H9 (cell line): ENCODE measurements around the gene SCAND1. TPM values are rescaled to one million over a fixed set of nuclear protein-coding genes. Genes with fewer than 3 reads are reported as not detected.

Source experiments
- DNase-seq: peaks from one replicate; pipeline ENCODE4 v3.0.0-alpha.2; 2017
- H2AFZ ChIP-seq: one replicate; pipeline ENCODE4 v1.6.1; 2013; ENCODE audit warnings: mild to moderate bottlenecking, low read length, control low read depth, moderate library complexity
- H2AK5ac ChIP-seq: 2 replicates; pipeline ENCODE4 v1.6.1; 2013; ENCODE audit warnings: low read length, control low read depth, mixed read lengths; ENCODE audit not compliant: insufficient read length
- H2BK120ac ChIP-seq: one replicate; pipeline ENCODE4 v1.6.1; 2013; ENCODE audit warnings: low read depth, mild to moderate bottlenecking, low read length, control low read depth, inconsistent platforms; ENCODE audit not compliant: poor library complexity, severe bottlenecking
- H2BK12ac ChIP-seq: 2 replicates; pipeline ENCODE4 v1.6.1; 2013; ENCODE audit warnings: low read length, control low read depth, mixed read lengths, low read depth; ENCODE audit not compliant: insufficient read length
- H2BK15ac ChIP-seq: 2 replicates; pipeline ENCODE4 v1.6.1; 2013; ENCODE audit warnings: low read depth, low read length, control low read depth
- H2BK20ac ChIP-seq: one replicate; pipeline ENCODE4 v1.6.1; 2013; ENCODE audit warnings: low read depth, mild to moderate bottlenecking, low read length, control low read depth, inconsistent platforms; ENCODE audit not compliant: poor library complexity, severe bottlenecking
- H2BK5ac ChIP-seq: 2 replicates; pipeline ENCODE4 v1.6.1; 2013; ENCODE audit warnings: low read length, control low read depth, mixed read lengths; ENCODE audit not compliant: insufficient read length
- H3K14ac ChIP-seq: 2 replicates; pipeline ENCODE4 v1.6.1; 2013; ENCODE audit warnings: low read length, control low read depth; ENCODE audit not compliant: insufficient read depth
- H3K18ac ChIP-seq: 2 replicates; pipeline ENCODE4 v1.6.1; 2013; ENCODE audit warnings: low read depth, mild to moderate bottlenecking, mixed read lengths, low read length, control low read depth; ENCODE audit not compliant: insufficient read length
- H3K23ac ChIP-seq: 2 replicates; pipeline ENCODE4 v1.6.1; 2013; ENCODE audit warnings: low read length, control low read depth, mixed read lengths, low read depth; ENCODE audit not compliant: insufficient read length
- H3K23me2 ChIP-seq: 2 replicates; pipeline ENCODE4 v1.6.1; 2013; ENCODE audit warnings: low read depth, mild to moderate bottlenecking, mixed read lengths, low read length, control low read depth; ENCODE audit not compliant: insufficient read length, poor library complexity, severe bottlenecking
- H3K27ac ChIP-seq: 2 replicates; pipeline ENCODE4 v1.5.1; 2013; ENCODE audit warnings: low read length, control low read depth, mixed read lengths, low read depth; ENCODE audit not compliant: insufficient read length
- H3K27me3 ChIP-seq: 2 replicates; pipeline ENCODE4 v1.6.1; 2013; ENCODE audit warnings: low read length, control low read depth, inconsistent platforms; ENCODE audit not compliant: insufficient read depth
- H3K4ac ChIP-seq: 2 replicates; pipeline ENCODE4 v1.6.1; 2013; ENCODE audit warnings: low read depth, mild to moderate bottlenecking, control low read depth, inconsistent platforms, low read length, moderate library complexity
- H3K4me1 ChIP-seq: 2 replicates; pipeline ENCODE4 v1.6.1; 2013; ENCODE audit warnings: low read length, control low read depth, inconsistent platforms; ENCODE audit not compliant: insufficient read depth
- H3K4me2 ChIP-seq: 2 replicates; pipeline ENCODE4 v1.6.1; 2013; ENCODE audit warnings: low read length, control low read depth, mixed read lengths; ENCODE audit not compliant: insufficient read length, insufficient read depth
- H3K56ac ChIP-seq: 2 replicates; pipeline ENCODE4 v1.6.1; 2013; ENCODE audit warnings: low read depth, mild to moderate bottlenecking, mixed read lengths, low read length, control low read depth; ENCODE audit not compliant: insufficient read length
- H3K79me1 ChIP-seq: 2 replicates; pipeline ENCODE4 v1.6.1; 2013; ENCODE audit warnings: low read depth, mild to moderate bottlenecking, moderate library complexity, low read length, control low read depth, inconsistent platforms; ENCODE audit not compliant: insufficient read depth, poor library complexity, severe bottlenecking
- H3K79me2 ChIP-seq: 2 replicates; pipeline ENCODE4 v1.6.1; 2013; ENCODE audit warnings: low read length, control low read depth, inconsistent platforms; ENCODE audit not compliant: insufficient read depth
- H3K9ac ChIP-seq: 2 replicates; pipeline ENCODE4 v1.6.1; 2013; ENCODE audit warnings: low read length, control low read depth, mixed read lengths; ENCODE audit not compliant: insufficient read length; ENCODE audit errors: extremely low read depth
- H3K9me3 ChIP-seq: one replicate; pipeline ENCODE4 v1.6.1; 2013; ENCODE audit warnings: low read depth, low read length, inconsistent platforms; ENCODE audit not compliant: control insufficient read depth
- H3T11ph ChIP-seq: one replicate; pipeline ENCODE4 v1.6.1; 2013; ENCODE audit warnings: mild to moderate bottlenecking, low read length, control low read depth, inconsistent platforms
- H4K20me1 ChIP-seq: one replicate; pipeline ENCODE4 v1.6.1; 2013; ENCODE audit not compliant: control insufficient read depth, insufficient read length, insufficient read depth
- H4K5ac ChIP-seq: 2 replicates; pipeline ENCODE4 v1.6.1; 2013; ENCODE audit warnings: low read depth, mild to moderate bottlenecking, mixed read lengths, low read length, control low read depth; ENCODE audit not compliant: insufficient read length
- H4K8ac ChIP-seq: replicated peaks from 2 replicates; pipeline ENCODE4 v1.6.1; 2013; ENCODE audit warnings: low read length, control low read depth, mixed read lengths, low read depth; ENCODE audit not compliant: insufficient read length
- H4K91ac ChIP-seq: 2 replicates; pipeline ENCODE4 v1.6.1; 2013; ENCODE audit warnings: low read depth, mild to moderate bottlenecking, moderate library complexity, mixed read lengths, low read length, control low read depth; ENCODE audit not compliant: insufficient read length
- H3K27ac Mint-ChIP-seq, 3 experiments: 2 replicates in 2 of 3; 3 replicates in 1 of 3; pipeline ENCODE4 v1.8.0; 2020 to 2021; ENCODE audit warnings: mixed read lengths in 3 of 3, mild to moderate bottlenecking in 1 of 3, moderate library complexity in 1 of 3
- H3K27me3 Mint-ChIP-seq: 2 replicates; pipeline ENCODE4 v1.8.0; 2021; ENCODE audit warnings: low read depth, mild to moderate bottlenecking, moderate library complexity, mixed read lengths
- H3K36me3 Mint-ChIP-seq, 3 experiments: 2 replicates in 2 of 3; 3 replicates in 1 of 3; pipeline ENCODE4 v1.8.0; 2020 to 2021; ENCODE audit warnings: low read depth in 3 of 3, mixed read lengths in 3 of 3; ENCODE audit not compliant: insufficient read depth in 1 of 3
- H3K4me1 Mint-ChIP-seq, 2 experiments: 2 replicates each; pipeline ENCODE4 v1.8.0; 2020; ENCODE audit warnings: mixed read lengths in 2 of 2
- H3K4me3 Mint-ChIP-seq, 2 experiments: 2 replicates in 1 of 2; 3 replicates in 1 of 2; pipeline ENCODE4 v1.8.0; 2020 to 2021; ENCODE audit warnings: mild to moderate bottlenecking in 2 of 2, mixed read lengths in 2 of 2, moderate library complexity in 1 of 2
- H3K9me3 Mint-ChIP-seq, 2 experiments: 2 replicates in 1 of 2; 3 replicates in 1 of 2; pipeline ENCODE4 v1.8.0; 2020; ENCODE audit warnings: mild to moderate bottlenecking in 2 of 2, mixed read lengths in 2 of 2, moderate library complexity in 1 of 2
- WGBS: extraction: QIAGEN DNeasy Blood & Tissue Kit; methylation state at CpG from one replicate; pipeline ENCODE4 v1.1.7; 2013; ENCODE audit warnings: missing lambda C conversion rate, low lambda C conversion rate, mixed read lengths; ENCODE audit not compliant: insufficient read length; ENCODE audit errors: extremely low coverage; 5-methylcytosine and 5-hydroxymethylcytosine counted together
- total RNA-seq: library from RNA; stranded (reverse); gene quantifications from 2 replicates; pipeline ENCODE4 v1.2.1, GENCODE V29; 2021
- TF ChIP-seq, protein P1 (sequence below): fragments of 200-600 bp; sonication (generic); conservative IDR thresholded peaks from 3 replicates; pipeline ENCODE4 v1.8.0; 2021; ENCODE audit warnings: antibody characterized with exemption, mild to moderate bottlenecking

SCAND1 gene
- total RNA-seq, 1 experiment from 2014 or later, result 59.1 TPM

- no CpG with 5 or more reads among the region's 4 CpGs for WGBS
- Histone ChIP-seq H3K4ac (no peak overlapping the region), H2AFZ (no peak overlapping the region), H3K79me1 (no peaks in the 10 kb centered on the region), H3K9me3 (no peaks in the 10 kb centered on the region), H2BK5ac (no peak overlapping the region), H2BK20ac (no peak overlapping the region), H3K79me2 (no peaks in the 10 kb centered on the region), H3K27me3 (no peaks in the 10 kb centered on the region), H3K23me2 (no peaks in the 10 kb centered on the region), H3K27ac (no peak overlapping the region), H2AK5ac (no peak overlapping the region), H4K91ac (no peak overlapping the region), H3K14ac (no peak overlapping the region), H3K18ac (peak overlapping the region; percentile 44), H2BK120ac (no peak overlapping the region), H3K4me1 (no peaks in the 10 kb centered on the region), H3K56ac (no peak overlapping the region), H3T11ph (no peak overlapping the region), H3K4me2 (no peak overlapping the region), H4K20me1 (no peaks in the 10 kb centered on the region), H2BK15ac (no peak overlapping the region), H3K23ac (no peak overlapping the region), H3K9ac (no peak overlapping the region), H4K8ac (no peak overlapping the region), H4K5ac (no peak overlapping the region), H2BK12ac (no peak overlapping the region)
- Mint-ChIP-seq H3K4me1 (0 out of 4 replicates have a peak, but pooled peaks cover 0 to 3% of the 10 kb centered on the region in 2 experiments), H3K36me3 (no peaks in the 10 kb centered on the region), H3K4me3 (no peak overlapping the region), H3K27me3 (peaks cover 2% of the 10 kb centered on the region; the same call in 1 of the 2 replicates), H3K27ac (peak overlapping the region in 1 of 3 experiments; percentile 16; a peak in 2 of 7 replicates), H3K9me3 (peaks cover 0 to 4% of the 10 kb centered on the region in 2 experiments; a peak in 1 of 5 replicates)
- TF ChIP-seq, protein P1, sequence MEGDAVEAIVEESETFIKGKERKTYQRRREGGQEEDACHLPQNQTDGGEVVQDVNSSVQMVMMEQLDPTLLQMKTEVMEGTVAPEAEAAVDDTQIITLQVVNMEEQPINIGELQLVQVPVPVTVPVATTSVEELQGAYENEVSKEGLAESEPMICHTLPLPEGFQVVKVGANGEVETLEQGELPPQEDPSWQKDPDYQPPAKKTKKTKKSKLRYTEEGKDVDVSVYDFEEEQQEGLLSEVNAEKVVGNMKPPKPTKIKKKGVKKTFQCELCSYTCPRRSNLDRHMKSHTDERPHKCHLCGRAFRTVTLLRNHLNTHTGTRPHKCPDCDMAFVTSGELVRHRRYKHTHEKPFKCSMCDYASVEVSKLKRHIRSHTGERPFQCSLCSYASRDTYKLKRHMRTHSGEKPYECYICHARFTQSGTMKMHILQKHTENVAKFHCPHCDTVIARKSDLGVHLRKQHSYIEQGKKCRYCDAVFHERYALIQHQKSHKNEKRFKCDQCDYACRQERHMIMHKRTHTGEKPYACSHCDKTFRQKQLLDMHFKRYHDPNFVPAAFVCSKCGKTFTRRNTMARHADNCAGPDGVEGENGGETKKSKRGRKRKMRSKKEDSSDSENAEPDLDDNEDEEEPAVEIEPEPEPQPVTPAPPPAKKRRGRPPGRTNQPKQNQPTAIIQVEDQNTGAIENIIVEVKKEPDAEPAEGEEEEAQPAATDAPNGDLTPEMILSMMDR, result no peak
- no peak for DNase-seq
These were observed 20.0 kb upstream of the SCAND1 start for GRCh38 chr20:35974256-35974655.
